DMS53 (cell line): ENCODE measurements around the gene SYNGR3.
"Not testable (repeated sequence)": the region's sequence is repeated elsewhere in the genome, so short reads cannot be mapped to it uniquely, and the experiment has no call there.

Experiments used
- DNase-seq: peaks from one replicate; lab custom pipeline; 2025; lab: John Stamatoyannopoulos, UW

SYNGR3 gene

GRCh38 chr16:1959269-1960039 is 30.3 kb upstream of the SYNGR3 start, which contains the start of gene NDUFB10:
TSS of gene NDUFB10 (plus strand) at chr16:1959538. CDS start at chr16:1959625, 87 bp downstream.
- peak; percentile 95 for DNase-seq

- DNase-seq: peak; percentile 83
These were observed 28.8 kb upstream of the SYNGR3 start for GRCh38 chr16:1960665-1961630.

GRCh38 chr16:1961651-1962067 is 28.1 kb upstream of the SYNGR3 start:
- peak; percentile 66 for DNase-seq

GRCh38 chr16:1962161-1963153 is 27.3 kb upstream of the SYNGR3 start:
- not testable (repeated sequence) for DNase-seq

- DNase-seq: peak; percentile 59
These were observed 25.8 kb upstream of the SYNGR3 start for GRCh38 chr16:1963806-1964505.

- peak; percentile 98 for DNase-seq
These were observed 25.0 kb upstream of the SYNGR3 start, which contains the start of gene RPS2 for GRCh38 chr16:1964506-1965395. TSS of gene RPS2 (minus strand) at chr16:1964826. CDS start at chr16:1964625, 201 bp downstream.

- peak; percentile 45 for DNase-seq
These were observed 24.3 kb upstream of the SYNGR3 start for GRCh38 chr16:1965396-1966001.

- DNase-seq: no peak
These were observed 23.3 kb upstream of the SYNGR3 start, which contains the start of gene RNF151 for GRCh38 chr16:1966460-1966859. TSS of gene RNF151 (plus strand) at chr16:1966856. CDS start at chr16:1966882, 26 bp downstream.

GRCh38 chr16:1968146-1968953 is 21.4 kb upstream of the SYNGR3 start:
- DNase-seq: no peak

- peak; percentile 97 for DNase-seq
These were observed 17.8 kb upstream of the SYNGR3 start, which contains the start of gene TBL3 for GRCh38 chr16:1971796-1972489. TSS of gene TBL3 (plus strand) at chr16:1972053. CDS start at chr16:1972165, 112 bp downstream.

- DNase-seq: peak; percentile 54
These were observed 17.3 kb upstream of the SYNGR3 start for GRCh38 chr16:1972490-1972877.

GRCh38 chr16:1973461-1974156 is 16.2 kb upstream of the SYNGR3 start:
- no peak for DNase-seq

- DNase-seq: no peak
These were observed 15.4 kb upstream of the SYNGR3 start for GRCh38 chr16:1974157-1975070.

- no peak for DNase-seq
These were observed 14.1 kb upstream of the SYNGR3 start for GRCh38 chr16:1975432-1976215.

- no peak for DNase-seq
These were observed 13.6 kb upstream of the SYNGR3 start for GRCh38 chr16:1976216-1976520.
